Kidney epithelial cell (primary cell): ENCODE results near the gene TRMT112. TPM values are rescaled to one million over a fixed set of nuclear protein-coding genes. Genes with fewer than 3 reads are reported as not detected.
"Not testable (repeated sequence)": the region's sequence is repeated elsewhere in the genome, so short reads cannot be mapped to it uniquely, and the experiment has no call there.

Experiments used
- DNase-seq: peaks from one replicate; pipeline ENCODE4 v3.0.0-alpha.2; 2010; ENCODE audit warnings: low read depth
- H3K27me3 ChIP-seq: 2 replicates; pipeline ENCODE4 v1.6.0; 2011; ENCODE audit warnings: low read length; ENCODE audit not compliant: control insufficient read depth, insufficient read depth
- H3K36me3 ChIP-seq: 2 replicates; pipeline ENCODE4 v1.5.1; 2011; ENCODE audit warnings: low read length; ENCODE audit not compliant: control insufficient read depth, insufficient read depth
- H3K4me3 ChIP-seq: 2 replicates; pipeline ENCODE4 v1.5.1; 2011; ENCODE audit warnings: low read depth, mild to moderate bottlenecking, control low read depth, low read length
- CTCF ChIP-seq: IDR thresholded peaks from 2 replicates; pipeline ENCODE4 v1.5.1; 2011; ENCODE audit warnings: mild to moderate bottlenecking, moderate library complexity, low read length, control low read depth, inconsistent platforms; ENCODE audit not compliant: insufficient read depth, poor library complexity, severe bottlenecking
- total RNA-seq: library from RNA; depleted of rRNA; stranded (reverse); fragments of >200 nt; gene quantifications from 2 replicates; pipeline ENCODE4 v1.2.3, GENCODE V29; 2015

Gene TRMT112
- total RNA-seq, 1 donor from 2014 or later: 366 TPM

- H3K36me3 ChIP-seq: peaks cover 4% of the 10 kb centered on the region
- no peak for DNase-seq
- H3K4me3 ChIP-seq: peak overlapping the region; percentile 71
- no peaks in the 10 kb centered on the region for H3K27me3 ChIP-seq
- TF ChIP-seq CTCF: peak; percentile 29
These were observed 561 bp downstream of the TRMT112 start for GRCh38 chr11:64316672-64317324.

GRCh38 chr11:64315667-64316526 is 1.5 kb downstream of the TRMT112 start:
- not testable (repeated sequence) for H3K27me3 ChIP-seq, DNase-seq, H3K36me3 ChIP-seq, H3K4me3 ChIP-seq

- Histone ChIP-seq H3K36me3 (peaks cover 4% of the 10 kb centered on the region), H3K4me3 (no peak overlapping the region), H3K27me3 (no peaks in the 10 kb centered on the region)
- DNase-seq: no peak
- no peak for TF ChIP-seq CTCF
These were observed 2.4 kb downstream of the TRMT112 start for GRCh38 chr11:64314805-64315561.

GRCh38 chr11:64314146-64314804 is 3.1 kb downstream of the TRMT112 start:
- Histone ChIP-seq H3K27me3 (no peaks in the 10 kb centered on the region), H3K4me3 (no peak overlapping the region), H3K36me3 (peaks cover 4% of the 10 kb centered on the region)
- DNase-seq: no peak
- peak; percentile 17 for TF ChIP-seq CTCF

GRCh38 chr11:64313491-64314145 is 3.7 kb downstream of the TRMT112 start:
- no peak for DNase-seq
- H3K4me3 ChIP-seq: no peak overlapping the region
- no peaks in the 10 kb centered on the region for H3K27me3 ChIP-seq
- H3K36me3 ChIP-seq: peaks cover 4% of the 10 kb centered on the region
- no peak for TF ChIP-seq CTCF
